HG03159 (cell line): Measurements from ENCODE around the gene JMJD1C.
A peak's percentile ranks its signal among the peaks of the same experiment; 100 is the strongest.
"Not testable (repeated sequence)": the region's sequence is repeated elsewhere in the genome, so short reads cannot be mapped to it uniquely, and the experiment has no call there.

Source experiments
- ATAC-seq: cut with Tn5 transposase; IDR thresholded peaks from one replicate; pipeline ENCODE4 v1.9.1; 2021; ENCODE audit warnings: mild to moderate bottlenecking, moderate library complexity; ENCODE audit not compliant: unreplicated experiment

Gene JMJD1C

GRCh38 chr10:63236113-63236935 is 229.5 kb downstream of the JMJD1C start:
- ATAC-seq: peak; percentile 93

GRCh38 chr10:63235136-63235535 is 230.6 kb downstream of the JMJD1C start:
- ATAC-seq: not testable (repeated sequence)

- ATAC-seq: no peak
These were observed 236.6 kb downstream of the JMJD1C start for GRCh38 chr10:63229161-63229560.

GRCh38 chr10:63228237-63228636 is 237.5 kb downstream of the JMJD1C start:
- ATAC-seq: no peak

- peak; percentile 64 for ATAC-seq
These were observed 238.4 kb downstream of the JMJD1C start for GRCh38 chr10:63227207-63227895.

GRCh38 chr10:63224241-63224640 is 241.5 kb downstream of the JMJD1C start:
- ATAC-seq: no peak

GRCh38 chr10:63221950-63222349 is 243.8 kb downstream of the JMJD1C start:
- no peak for ATAC-seq

GRCh38 chr10:63219749-63220148 is 246.0 kb downstream of the JMJD1C start:
- ATAC-seq: no peak

GRCh38 chr10:63217120-63217605 is 248.6 kb downstream of the JMJD1C start:
- peak; percentile 73 for ATAC-seq

GRCh38 chr10:63214571-63214970 is 251.2 kb downstream of the JMJD1C start:
- no peak for ATAC-seq

GRCh38 chr10:63213489-63213888 is 252.3 kb downstream of the JMJD1C start:
- no peak for ATAC-seq

- ATAC-seq: peak; percentile 44
These were observed 255.1 kb downstream of the JMJD1C start for GRCh38 chr10:63210611-63211196.

- no peak for ATAC-seq
These were observed 256.1 kb downstream of the JMJD1C start for GRCh38 chr10:63209705-63210104.

- ATAC-seq: no peak
These were observed 256.8 kb downstream of the JMJD1C start for GRCh38 chr10:63208986-63209385.

GRCh38 chr10:63206997-63207811 is 258.6 kb downstream of the JMJD1C start:
- ATAC-seq: no peak

- no peak for ATAC-seq
These were observed 259.2 kb downstream of the JMJD1C start for GRCh38 chr10:63206576-63206975.

GRCh38 chr10:63205421-63205820 is 260.4 kb downstream of the JMJD1C start:
- no peak for ATAC-seq

GRCh38 chr10:63204667-63205391 is 260.9 kb downstream of the JMJD1C start:
- peak; percentile 47 for ATAC-seq

- no peak for ATAC-seq
These were observed 264.7 kb downstream of the JMJD1C start for GRCh38 chr10:63201118-63201517.

- ATAC-seq: no peak
These were observed 265.3 kb downstream of the JMJD1C start for GRCh38 chr10:63200431-63200830.
